HS-5 (cell line): ENCODE measurements around the gene ZBTB2.

Source experiments
- DNase-seq: peaks from one replicate; pipeline ENCODE4 v3.0.0-alpha.2; 2012; ENCODE audit warnings: low read depth

The ZBTB2 gene, protein sequence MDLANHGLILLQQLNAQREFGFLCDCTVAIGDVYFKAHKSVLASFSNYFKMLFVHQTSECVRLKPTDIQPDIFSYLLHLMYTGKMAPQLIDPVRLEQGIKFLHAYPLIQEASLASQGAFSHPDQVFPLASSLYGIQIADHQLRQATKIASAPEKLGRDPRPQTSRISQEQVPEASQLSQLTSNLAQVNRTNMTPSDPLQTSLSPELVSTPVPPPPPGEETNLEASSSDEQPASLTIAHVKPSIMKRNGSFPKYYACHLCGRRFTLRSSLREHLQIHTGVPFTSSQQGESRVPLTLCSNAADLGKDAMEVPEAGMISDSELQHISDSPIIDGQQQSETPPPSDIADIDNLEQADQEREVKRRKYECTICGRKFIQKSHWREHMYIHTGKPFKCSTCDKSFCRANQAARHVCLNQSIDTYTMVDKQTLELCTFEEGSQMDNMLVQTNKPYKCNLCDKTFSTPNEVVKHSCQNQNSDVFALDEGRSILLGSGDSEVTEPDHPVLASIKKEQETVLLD

DNA sequence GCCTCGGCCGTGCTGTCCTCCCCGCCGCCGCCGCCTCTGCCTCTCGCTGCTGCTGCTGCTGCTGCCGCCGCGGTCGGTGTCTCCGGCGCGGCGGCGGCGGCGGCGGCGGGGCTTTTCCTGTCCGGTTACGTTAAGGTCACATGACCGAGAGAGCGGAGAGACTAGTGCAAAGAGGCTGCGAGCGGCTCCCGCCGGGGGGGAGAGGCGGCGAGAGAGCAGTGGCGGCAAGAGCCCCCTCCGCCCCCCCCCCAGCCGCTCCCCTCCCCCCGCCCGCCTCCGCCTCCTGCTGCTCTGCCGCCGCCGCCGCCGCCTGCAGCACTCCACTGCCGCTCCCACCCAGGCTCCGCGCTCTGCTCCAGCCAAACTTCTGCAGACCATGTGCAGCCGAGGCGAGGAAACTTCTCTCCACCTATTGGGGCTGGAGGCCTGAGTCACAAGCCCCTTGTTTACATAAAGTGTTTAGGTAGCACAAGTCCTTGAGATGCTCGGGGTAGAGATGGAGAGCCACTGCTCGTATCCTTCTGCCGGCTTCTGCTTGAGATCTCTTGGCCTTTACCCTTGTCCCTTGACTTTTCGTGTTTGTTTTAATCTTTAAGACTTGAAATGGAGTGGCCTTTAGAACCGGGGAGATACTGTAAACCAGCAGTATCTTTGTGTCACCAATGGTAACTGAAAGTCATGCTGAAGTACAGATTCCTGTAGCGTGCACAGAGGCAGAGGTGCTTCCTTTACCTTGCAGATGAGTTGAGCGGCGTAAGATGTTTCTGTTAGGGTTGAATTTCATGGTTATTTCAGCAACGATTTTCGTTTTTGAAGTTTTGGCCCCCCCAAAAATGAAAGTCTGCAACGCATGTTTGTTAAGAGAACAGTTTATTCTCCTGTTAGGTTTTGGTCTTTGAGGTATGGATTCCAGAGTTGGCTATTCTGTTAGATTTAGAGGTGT lies at the start of gene ZBTB2:
Gene ZBTB2 (minus strand): TSS at position 89 of the 943 bp plus-strand sequence. CDS start 17,922 bp downstream, outside the sequence.
- no peak for DNase-seq

DNA sequence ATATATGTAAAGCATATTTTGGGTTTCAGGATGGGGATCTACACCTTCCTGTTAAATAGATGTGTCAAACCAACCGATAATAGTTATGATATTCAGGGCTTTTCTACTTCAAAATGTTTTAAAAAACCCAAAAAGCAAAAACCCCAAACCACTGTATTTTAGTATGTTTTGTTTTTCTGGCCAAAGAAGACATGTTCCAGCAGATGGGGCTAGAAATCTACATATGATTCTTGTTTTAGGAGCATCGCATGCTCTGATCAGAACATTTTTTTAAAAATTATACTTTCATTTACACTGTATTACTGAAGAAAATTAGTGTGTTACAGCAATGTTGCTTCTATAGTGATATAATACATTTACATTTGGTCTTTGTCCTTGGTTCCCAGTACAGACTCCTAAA lies 49.6 kb upstream of the ZBTB2 start:
- DNase-seq = no peak

GRCh38 chr6:151440498-151440897 lies 49.1 kb upstream of the ZBTB2 start:
- DNase-seq = no peak

- no peak for DNase-seq
Observed at GRCh38 chr6:151437401-151437800, 46.0 kb upstream of the ZBTB2 start.

DNA sequence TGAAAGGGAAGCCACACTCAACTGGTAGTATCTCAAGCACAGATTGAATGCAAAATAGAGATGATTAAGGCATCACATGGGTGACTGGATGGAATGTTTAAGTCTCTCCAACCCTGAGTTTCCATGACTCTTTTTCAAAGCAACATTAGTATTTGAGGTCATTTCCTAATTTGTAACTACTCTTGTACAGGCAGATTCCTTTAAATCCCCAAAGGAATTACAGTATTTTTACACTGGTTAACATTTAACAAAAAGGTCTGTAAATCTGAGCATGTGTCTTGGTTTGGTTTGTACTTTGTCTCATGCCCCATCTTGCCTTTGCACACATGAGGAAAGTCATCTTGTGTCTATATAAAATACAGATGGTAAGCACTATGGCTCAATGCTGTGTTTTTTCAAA lies 45.4 kb upstream of the ZBTB2 start:
- DNase-seq = peak; percentile 26

DNA sequence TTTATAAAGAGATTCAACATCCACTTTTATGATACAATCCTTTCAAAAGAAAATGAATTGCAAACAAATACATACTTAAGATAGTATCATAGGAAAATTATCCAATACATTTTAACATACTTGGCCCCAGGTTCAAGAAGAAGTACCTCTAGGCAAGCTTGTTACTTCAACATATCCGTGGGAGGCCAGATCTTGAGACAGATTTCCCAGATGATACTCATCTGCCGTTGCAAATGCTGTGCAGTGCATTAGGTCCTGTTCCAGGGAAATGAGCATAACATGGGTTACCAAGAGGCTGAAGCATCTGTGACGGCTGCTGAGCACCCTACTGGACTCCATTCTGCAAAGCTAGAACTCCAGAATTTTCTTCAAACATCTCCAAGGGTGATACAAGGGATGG lies 44.9 kb upstream of the ZBTB2 start:
- no peak for DNase-seq

GRCh38 chr6:151434369-151434768 lies 43.0 kb upstream of the ZBTB2 start:
- no peak for DNase-seq

DNA sequence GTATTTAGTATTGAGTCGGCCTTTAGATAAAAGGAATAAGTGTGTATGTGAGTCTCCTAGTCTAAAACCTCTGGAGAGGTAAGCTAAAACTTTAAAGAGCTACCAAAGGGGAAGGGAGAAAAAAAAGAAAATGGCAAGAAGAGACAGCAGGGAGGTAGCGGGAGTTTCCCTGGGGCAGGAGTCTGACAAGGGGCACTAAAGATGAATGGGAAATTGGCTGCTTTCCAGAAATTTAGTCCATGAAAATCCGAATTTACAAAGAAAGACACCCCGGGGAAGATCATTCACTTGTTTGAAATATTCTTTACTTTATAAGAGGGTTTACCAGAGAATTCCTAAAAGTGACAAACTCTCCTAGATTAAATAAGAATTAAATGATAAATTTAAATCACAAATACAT lies 41.3 kb upstream of the ZBTB2 start:
- no peak for DNase-seq

DNA sequence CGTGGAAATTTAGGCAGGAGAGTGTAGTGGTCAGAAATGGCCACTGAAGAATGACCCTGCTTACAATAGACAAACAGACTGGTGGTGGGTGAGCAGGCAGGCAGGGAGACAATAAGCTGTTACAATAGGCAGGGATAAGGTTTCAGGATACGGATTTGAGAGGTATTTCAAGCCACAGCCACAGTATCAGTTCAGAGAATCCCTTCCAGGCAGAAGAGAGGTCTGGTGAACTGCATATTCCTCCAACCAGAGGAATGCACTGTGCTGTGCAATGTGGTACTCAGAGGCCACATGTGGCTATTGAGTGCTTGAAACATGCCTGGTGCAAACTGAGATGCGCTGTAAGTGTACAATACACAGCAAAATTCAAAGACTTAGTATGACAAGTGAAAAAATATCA lies 40.0 kb upstream of the ZBTB2 start:
- DNase-seq = no peak

DNA sequence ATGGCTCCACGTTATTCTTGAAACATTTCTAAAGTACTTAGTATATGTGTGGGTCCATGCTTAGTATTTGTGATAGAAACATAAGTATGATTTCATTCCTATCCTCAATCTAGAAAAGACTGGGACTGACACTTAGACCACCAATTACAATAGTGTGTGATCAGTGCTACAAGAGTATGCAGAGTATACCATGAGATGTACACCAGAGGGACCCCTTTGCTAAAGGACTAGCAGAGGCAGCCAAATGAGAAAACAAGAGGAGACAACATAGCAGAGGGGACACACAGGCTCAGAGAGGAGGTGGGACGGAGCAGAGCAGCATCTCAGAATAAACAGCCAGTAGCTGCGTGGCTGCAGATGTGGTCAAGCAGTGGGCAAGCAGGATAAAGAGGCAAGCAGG lies 39.5 kb upstream of the ZBTB2 start:
- DNase-seq = no peak

- no peak for DNase-seq
Observed at GRCh38 chr6:151428093-151428735, 36.9 kb upstream of the ZBTB2 start.

- no peak for DNase-seq
Observed at GRCh38 chr6:151425561-151425960, 34.2 kb upstream of the ZBTB2 start.

DNA sequence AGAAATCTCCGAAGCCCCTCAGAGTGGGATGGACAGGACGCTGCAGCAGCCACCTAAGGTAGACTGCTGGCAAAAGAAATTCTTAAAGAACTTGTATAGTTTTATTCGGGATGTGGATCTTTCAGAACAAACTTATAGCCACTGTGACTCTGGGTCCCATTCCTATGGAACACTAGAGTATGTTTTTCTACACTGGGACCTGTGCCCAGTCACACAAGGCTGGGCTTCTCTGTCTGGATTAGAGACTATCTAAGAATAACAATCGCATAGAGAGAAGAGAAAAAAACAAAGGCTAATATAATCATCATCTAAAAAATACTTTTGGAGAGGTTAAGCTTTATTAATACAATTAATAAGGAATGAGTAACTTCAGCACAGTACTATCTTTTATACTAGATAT lies 31.6 kb upstream of the ZBTB2 start:
- DNase-seq = no peak

DNA sequence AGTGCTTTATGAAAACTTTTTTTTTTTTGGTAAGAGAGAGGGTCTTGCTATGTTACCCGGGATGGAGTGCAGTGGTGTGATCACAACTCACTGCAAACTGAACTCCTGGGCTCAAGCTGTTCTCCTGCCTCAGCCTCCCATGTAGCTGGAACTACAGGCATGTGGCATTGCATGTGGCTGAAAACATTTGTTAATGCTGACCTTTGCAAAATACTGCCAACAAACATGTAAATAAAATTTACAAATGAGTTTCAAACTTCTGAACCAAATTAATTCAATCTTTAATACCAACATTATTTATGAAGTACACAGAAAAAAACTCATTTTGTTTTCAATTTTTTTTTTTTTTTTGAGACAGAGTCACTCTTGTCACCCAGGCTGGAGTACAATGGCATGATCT lies 26.1 kb upstream of the ZBTB2 start:
- DNase-seq = no peak

DNA sequence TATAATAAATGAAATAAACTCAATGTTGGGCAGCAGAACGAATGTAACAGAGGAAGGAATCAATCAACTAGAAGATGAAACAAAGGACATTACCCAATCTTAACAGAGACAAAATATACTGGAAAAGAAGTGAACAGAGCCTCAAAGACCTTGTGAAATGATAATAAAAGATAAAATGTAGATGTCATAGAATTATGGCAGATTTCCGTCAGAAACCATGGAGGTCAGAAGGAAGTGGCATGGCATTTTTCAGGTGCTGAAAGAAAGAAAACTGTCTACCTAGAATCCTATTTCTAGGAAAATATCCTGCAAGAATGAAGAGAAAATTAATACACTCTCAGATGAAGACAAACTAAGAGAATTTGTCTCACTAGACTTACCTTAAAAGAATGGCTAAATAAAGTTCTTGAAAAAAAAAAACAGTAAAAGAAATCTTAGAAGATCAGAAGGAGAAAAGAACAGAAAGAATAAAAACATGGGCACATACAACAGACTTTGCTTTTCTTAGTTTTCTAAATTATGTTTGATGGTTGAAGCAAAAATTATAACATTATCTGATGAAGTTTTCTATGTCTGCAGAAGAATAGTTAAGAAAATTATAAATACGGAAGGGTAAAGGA lies 23.4 kb upstream of the ZBTB2 start:
- no peak for DNase-seq

- no peak for DNase-seq
Observed at GRCh38 chr6:151413372-151414145, 22.2 kb upstream of the ZBTB2 start.

DNA sequence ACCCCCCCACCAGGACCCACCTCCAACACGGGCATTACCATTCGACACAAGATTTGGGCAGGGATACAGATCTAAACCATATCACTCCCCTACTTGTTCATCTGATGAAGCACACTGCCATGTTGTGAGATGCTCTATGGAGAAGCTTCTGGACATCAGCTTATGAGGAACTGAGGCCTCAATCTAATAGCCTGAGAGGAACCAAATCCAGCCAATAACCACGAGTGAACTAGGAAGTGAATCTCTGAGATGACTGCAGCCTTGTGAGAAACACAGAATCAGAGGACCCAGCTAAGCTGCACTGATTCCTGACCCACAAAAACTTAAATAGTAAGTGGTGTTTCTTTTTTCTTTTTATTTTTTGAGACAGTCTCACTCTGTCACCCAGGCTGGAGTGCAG lies 21.6 kb upstream of the ZBTB2 start:
- no peak for DNase-seq

GRCh38 chr6:151409679-151410078 lies 18.3 kb upstream of the ZBTB2 start:
- DNase-seq = no peak

DNA sequence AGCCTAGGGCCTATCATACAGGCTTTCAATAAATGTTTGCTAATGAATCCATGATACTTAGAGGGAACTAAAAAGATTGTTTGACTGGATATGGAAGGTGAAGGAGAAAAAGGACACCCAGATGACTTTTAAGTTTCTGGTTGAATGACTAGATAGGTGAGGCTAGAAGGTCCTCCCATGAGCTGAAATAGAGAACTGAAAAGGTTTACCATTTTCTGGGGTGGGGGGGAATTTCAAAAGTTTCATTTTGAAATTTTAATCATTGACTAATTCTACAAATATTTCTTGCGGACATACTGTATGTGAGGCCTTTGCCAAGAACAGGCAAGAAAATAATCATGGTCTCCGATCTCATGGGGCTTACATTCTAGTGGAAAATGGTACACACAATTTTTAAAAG lies 17.9 kb upstream of the ZBTB2 start:
- DNase-seq = no peak

GRCh38 chr6:151408858-151409257 lies 17.5 kb upstream of the ZBTB2 start:
- no peak for DNase-seq

DNA sequence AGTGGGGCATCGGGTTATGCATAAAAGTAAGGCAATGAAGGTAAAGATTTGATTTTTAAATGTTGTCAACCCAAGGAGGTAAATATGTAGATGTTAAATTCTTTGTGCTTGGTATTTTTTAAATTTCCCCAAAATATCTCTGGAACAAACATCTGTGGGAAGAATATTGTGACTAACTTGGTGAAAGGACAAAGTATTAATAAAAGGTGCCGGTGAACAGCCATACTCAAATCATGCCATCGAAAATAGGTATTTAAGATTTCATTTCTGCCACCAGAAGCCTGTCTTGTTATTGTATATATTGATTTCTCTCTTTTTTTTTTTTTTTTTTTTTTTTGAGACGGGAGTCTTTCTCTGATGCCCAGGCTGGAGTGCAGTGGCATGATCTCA lies 12.6 kb upstream of the ZBTB2 start:
- no peak for DNase-seq
